NCI-H2227 treated with DMSO at 0.1 percent for 48 hours (cell line): ENCODE measurements around the gene GINS2.

Source experiments
- DNase-seq: peaks from one replicate; lab custom pipeline; 2025; lab: John Stamatoyannopoulos, UW

GINS2 gene

DNA sequence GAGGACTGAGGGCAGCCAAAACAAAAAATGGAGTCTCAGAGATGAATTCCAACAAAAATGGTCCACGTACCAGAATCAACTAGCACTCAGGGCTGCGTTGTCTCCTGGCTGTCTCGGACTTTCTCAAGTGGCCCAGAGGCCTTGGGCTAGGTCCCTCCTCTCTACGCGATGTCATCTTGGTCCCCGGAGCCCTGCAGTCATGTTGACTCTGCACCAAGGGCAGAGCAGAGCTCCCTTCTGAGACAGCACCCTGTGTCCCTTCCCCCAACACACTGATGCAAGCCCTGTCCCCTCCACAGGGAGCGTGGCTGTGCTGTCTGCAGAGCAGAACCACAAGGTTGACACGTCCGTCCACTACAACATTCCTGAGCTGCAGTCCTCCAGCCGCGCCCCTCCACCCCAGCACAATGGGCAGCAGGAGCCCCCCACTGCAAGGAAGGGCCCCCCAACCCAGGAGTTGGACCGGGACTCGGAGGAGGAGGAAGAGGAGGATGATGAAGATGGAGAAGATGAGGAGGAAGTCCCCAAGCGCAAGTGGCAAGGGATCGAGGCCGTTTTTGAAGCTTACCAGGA, 20.8 kb downstream of the GINS2 start:
- no peak for DNase-seq

DNA sequence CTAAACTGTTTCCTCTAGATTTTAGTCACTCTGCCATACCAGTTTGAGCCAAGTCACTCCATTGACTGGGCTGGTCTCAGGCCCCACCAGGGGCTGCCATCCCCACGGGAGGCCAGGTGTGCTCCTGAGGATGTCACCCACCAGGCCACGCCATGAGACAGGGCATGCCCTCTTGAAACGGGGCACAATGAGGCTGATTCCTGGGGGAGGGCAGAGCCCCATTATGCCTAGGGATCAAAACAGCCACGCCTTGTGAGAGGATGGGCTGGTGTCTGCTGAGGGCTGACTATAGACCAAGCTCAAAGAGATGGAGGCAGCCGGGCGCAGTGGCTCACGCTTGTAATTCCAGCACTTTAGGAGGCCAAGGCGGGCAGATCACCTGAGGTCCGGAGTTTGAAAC, 21.5 kb downstream of the GINS2 start:
- DNase-seq: no peak

DNA sequence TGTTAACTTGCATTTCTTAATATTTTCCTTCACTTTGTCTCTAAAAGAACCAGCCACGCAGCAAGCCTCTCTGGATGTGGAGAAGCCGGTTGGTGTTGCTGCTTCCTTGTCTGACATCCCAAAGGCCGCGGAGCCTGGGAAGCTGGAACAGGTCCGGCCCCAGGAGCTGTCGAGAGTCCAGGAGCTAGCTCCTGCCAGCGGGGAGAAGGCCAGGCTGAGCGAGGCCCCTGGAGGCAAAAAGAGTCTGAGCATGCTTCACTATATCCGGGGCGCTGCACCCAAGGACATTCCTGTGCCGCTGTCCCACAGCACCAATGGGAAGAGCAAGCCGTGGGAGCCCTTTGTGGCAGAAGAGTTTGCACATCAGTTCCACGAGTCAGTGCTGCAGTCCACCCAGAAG, 22.8 kb downstream of the GINS2 start:
- DNase-seq: no peak

DNA sequence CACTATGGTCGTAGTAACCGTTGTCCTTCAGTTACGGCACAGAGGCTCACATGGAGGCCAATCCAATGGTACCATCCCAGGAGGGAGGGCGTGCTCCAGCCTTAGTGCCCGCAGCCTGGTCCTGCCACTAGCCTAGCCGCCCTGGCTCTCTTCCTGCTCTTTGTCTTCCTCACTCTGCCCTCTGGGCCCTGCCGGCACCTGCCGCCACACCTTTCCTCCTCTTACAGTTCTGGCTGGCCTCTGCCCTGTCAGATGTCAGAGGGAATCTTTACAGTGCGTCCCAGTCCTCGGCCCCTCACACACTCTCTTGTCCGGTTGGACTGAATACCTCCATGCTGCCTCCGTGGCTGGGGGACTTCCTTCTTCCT, 23.4 kb downstream of the GINS2 start:
- no peak for DNase-seq

DNA sequence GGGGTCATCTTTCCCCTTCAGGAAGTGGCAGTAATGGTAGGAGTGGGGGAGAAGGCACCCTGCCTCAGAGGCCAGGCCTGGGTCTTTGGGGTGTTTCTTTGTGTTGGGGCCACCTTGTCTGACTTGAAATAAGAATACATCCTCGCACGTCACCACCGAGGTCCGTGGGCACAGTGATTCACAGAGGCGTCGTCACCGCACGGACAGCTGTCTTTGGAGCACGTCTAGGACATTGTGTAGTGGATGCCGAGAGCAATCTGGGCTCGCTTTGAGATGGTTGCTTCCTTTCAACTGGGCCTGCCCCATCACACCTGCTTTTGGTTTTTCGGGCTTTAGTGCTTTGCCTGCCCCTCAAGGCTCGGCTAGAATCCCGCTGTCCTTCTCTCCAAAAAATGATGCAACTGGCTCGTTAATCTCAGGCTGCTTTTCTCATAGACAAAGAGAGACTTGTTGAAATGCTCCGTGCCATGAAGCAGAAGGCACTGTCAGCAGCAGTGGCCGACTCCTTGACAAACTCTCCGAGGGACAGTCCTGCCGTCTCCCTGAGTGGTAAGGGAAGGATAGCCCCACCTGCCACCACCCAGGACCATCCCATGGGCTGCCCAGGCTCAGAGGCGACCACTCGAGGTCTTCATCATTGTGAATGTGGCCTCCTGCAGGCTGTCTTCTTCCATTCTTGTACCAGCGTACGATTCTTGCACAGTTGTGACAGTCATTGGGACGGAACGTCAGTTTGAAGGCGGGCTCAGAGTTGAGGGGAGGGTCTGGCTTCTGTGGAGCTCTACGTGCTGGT, 24.0 kb downstream of the GINS2 start:
- no peak for DNase-seq

DNA sequence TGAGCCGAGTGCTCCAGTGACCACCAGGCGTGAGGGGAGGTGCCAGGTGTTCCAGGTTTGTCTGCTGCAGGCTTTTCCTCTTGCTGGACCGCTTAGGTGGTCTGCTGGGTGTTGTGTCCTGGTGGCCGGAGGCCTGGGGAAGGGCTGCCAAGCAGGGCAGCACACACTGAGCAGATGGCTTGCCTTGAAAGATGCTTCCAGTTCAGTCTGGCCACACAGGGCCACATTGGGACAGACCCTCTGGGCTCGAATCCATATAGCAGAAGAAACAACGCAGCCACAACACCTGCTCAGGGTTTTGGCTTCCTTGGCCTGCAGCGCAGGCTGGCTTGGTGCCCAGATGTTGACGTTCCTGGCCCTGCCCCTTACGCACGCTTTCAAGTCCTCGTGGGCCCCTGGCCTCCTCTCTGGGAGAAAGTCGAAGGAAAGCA, 24.8 kb downstream of the GINS2 start:
- DNase-seq: no peak

DNA sequence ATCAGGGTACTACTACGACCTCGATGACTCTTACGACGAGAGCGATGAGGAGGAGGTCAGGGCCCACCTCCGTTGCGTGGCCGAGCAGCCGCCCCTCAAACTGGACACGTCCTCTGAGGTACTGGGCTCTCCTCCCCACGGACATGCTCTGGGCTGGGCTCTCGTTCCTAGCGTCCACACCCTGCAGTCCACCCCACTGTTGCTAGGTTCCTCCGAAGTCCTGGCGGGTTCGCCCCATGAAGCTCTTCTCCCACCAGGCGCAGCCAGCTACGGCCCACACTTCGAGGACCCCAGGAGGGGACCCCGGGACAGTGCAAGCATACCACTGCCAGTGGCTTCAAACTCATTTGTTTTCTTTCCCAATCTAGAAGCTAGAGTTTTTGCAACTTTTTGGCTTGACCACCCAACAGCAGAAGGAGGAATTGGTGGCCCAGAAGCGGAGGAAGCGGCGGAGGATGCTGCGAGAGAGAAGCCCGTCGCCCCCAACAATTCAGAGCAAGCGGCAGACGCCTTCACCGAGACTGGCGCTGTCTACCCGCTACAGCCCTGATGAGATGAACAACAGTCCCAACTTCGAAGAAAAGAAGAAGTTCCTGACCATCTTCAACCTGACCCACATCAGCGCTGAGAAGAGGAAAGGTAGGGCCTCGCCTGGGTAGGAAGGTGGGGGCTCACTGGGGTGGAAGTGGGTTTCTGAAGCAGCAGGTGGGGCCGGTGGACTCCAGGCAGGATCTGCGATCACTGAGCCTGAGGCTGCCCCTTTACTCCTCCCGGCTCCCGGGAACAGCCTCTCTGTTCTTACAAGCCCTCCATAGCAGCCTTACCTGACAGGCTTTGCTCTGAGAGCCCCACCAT, 25.6 kb downstream of the GINS2 start:
- no peak for DNase-seq

DNA sequence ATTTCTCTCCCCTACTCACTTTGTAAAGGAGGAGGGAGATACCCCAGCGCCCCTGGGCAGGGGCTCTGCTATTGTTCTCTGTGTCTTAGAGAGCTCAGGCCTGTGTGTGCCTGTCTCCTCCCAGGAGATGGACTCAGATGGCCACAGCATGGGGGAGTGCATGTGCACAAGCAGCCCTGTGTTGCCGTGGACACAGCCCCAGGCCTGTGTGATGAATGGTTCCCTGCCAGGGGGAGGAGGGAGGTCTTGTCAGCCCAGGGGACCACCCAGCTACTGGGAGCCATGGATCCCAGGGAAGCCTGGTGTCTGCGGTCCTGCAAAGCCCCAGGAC, 26.3 kb downstream of the GINS2 start:
- no peak for DNase-seq

DNA sequence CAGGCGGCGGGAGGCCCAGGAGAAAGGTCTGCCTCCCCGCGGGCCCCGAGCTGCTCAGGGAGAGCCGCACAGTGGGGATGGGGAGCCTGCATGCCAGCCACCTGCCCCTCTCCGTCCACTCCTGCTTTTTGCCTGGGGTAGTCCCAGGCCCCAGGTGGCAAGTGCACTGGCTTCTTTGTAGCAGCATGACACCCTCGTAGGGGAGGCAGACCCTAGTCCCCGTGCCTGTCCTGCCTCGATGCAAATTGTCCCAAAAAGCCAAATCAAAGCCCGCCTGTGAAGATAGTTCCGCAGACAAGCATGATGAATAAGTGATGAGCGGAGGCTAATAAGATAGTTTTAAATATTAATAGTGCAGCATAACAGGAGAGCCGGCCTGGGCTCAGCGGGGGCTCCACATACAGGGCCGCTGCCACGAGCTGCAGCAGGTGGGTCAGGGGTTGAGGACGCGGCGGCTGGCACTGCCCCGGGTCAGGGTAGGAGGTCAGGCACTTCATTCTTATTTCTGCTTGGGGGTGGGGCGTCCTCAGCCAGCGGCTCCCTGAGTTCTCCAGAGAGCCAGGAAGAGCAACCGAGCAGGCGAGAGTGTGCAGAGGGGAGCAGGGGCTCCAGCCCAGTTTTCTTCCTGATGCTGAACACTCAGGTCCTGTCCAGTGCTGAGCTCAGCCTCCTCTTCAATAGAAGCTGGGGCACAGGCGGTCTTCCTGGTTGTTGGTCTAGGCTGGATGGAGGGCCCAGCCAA, 26.8 kb downstream of the GINS2 start:
- no peak for DNase-seq

DNA sequence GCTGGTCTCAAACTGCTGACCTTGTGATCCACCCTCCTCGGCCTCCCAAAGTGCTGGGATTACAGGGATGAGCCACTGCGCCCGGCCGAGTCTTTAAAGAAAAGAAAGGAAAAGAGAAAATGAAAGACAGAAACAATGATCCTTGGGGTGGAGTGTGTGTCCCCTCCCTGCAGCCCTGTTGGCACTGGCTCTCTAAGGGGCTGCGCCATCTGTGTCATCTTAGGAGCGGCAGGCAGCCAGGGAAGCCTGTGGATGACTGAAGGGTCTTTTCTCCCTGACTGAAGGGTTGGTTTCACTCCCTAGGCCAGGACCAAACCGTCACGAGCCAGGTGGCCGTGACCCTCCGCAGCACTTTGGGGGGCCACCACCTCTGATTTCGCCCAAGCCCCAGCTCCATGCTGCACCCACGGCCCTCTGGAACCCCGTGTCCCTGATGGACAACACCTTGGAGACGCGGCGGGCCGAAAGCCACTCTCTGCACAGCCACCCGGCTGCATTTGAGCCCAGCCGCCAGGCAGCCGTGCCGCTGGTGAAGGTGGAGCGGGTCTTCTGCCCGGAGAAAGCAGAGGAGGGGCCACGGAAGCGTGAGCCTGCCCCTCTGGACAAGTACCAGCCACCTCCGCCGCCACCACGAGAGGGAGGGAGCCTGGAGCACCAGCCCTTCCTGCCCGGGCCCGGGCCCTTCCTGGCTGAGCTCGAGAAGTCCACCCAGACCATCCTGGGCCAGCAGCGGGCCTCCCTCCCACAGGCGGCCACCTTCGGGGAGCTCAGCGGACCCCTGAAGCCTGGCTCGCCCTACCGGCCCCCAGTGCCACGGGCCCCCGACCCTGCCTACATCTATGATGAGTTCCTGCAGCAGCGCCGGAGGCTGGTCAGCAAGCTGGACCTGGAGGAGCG, 27.7 kb downstream of the GINS2 start:
- DNase-seq: no peak

DNA sequence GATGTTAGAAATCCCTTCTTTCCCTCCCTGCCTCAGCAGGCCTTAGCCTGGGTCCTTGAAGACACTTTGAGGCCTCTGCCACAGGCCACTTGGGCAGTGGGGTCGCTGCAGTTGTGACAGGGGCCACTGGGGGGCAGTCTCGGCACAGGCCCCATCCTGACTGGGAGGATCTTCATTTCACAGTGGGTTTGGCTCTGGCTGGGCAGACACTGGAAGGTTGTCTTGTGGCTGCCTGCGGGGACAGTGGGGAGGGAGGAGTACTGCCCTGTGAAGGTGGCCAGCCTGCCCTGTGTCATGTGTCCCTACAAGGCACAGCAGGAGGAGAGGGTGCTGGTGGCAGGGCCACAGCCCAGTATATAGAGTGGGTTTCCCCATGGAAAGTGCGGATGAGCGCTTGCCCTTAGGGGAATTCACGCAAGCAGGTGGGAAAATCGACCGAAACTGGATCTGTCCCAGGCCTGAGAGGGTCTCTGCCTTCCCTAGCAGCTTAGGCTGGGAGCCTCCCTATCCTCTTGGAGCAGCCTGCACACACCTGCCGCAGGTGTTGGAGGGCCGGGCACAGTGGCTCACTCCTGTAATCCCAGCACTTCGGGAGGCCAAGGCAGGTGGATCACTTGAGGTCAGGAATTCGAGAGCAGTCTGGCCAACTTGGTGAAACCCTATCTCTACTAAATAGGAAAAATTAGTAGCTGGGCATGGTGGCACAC, 28.8 kb downstream of the GINS2 start:
- peak; percentile 10 for DNase-seq

DNA sequence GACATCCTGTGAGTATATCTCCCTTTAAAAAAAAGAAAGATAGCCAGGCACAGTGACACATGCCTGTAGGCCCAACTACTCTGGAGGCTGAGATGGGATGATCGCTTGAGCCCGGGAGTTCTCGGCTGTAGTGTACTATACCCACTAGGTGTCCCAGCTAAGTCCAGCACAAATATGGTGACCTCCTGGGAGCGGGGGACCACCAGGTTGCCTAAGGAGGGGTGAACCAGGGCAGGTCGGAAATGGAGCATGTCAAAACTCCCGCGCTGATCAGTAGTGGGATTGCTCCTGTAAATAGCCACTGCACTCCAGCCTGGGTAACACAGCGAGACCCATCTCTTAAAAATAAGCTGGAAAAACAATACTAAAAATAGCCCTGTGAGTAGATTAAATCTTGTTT, 29.4 kb downstream of the GINS2 start:
- no peak for DNase-seq

DNA sequence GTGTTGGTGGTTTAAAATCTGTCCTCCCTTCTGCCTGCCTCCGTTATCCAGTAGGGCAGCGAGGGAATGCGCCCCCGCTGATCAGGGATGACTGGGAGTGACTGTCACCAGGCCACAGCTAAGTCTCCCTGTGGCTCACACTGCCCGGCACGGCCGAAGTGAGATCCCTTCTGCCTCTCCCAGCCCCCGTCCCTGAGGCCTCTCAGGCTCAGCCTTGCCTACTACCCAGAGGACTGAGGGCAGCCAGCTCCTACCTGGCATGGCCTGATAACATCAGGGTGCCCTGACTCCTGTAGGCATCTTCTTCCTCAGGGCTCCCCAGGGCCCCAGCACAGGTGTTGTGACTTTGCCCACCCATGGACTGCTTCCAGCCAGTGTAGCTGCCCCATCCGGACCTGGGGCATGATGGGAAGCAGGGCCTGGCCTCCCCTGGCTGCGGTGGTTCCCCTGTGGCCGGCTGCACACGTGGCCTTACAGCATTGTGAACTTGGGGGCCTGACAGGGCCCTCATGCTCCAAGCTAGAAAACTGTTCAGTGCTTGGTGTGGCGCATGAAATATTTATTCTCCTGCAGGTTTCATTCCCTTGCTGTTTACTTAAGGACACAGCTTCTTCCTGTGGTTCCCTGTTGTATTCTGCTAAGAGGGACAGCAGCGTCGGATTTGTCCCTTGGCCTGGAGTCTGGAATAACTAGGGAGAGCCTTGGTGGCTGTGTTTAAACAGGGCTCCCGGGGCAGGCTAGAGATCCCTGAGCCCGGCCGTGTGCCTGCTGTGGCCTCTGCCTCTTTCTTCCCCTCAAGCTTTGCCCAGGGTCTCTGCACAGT, 30.0 kb downstream of the GINS2 start:
- DNase-seq: no peak

DNA sequence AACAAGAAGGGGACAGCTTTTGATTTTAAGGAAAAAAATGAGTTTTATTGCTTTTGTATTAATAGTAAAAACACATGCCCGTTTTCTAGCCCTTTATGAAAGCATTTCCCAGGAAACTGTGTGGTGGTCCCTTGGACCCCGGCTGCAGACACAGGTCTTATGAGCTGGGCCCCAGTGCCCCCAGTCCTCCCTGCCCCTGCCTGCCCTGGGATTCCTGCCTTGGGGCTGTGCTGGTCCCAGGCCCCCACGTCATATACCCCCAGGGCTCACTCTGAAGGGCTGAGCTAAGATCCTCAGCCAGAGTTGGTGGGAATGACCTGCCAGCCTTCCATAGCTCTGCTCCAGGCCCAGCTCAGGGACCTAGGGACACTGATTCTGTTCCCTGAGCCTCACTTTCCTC, 30.8 kb downstream of the GINS2 start:
- DNase-seq: no peak

DNA sequence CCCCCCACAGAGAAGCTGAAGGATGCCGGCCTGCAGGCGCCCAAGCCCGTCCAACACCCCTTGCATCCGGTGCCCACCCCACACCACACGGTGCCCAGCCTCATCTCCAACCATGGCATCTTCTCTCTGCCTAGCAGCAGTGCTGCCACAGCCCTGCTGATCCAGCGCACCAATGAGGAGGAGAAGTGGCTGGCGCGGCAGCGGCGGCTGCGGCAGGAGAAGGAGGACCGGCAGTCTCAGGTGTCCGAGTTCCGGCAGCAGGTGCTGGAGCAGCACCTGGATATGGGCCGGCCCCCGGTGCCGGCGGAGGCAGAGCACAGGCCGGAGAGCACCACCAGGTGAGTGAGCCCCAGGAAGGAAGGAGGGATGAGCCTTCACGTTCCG, 31.5 kb downstream of the GINS2 start:
- DNase-seq: no peak

DNA sequence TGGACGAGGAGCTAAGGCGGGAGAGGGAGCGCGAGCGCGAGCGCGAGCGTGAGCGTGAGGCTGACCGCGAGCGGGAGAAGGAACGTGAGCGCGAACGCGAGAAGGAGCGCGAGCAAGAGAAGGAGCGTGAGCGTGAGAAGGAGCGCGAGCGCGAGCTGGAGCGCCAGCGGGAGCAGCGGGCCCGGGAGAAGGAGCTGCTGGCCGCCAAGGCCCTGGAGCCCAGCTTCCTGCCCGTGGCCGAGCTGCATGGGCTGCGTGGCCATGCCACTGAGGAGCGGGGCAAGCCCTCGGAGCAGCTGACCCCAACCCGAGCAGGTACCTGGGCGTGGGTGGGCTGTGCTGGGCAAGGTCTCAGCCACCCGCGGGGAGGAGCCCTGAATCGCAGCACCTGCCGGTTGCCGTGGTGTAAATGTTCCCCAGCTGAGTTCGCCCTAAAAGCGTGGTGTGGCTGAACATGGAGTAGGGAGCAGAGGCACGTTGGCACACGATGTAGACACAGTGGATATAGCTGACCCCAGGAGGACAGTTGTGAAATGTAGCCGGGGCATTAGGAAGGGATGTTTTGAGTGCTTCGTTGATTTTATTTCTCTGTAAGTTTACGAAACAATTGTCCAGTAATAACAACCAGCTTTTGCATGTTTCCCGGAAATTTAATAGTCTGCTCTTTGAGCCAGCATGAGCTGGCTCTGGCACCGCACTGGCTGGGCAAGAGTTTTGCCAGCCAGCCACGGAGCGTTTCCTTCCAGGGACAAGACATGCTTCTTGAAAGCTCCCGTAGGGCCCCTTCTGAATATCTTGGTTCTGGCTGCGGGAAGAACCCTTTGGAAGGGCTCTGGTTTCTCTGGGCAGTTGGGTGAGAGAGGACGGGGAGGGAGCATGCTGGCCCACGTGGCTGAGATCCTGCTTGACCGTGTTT, 32.1 kb downstream of the GINS2 start:
- DNase-seq: no peak

DNA sequence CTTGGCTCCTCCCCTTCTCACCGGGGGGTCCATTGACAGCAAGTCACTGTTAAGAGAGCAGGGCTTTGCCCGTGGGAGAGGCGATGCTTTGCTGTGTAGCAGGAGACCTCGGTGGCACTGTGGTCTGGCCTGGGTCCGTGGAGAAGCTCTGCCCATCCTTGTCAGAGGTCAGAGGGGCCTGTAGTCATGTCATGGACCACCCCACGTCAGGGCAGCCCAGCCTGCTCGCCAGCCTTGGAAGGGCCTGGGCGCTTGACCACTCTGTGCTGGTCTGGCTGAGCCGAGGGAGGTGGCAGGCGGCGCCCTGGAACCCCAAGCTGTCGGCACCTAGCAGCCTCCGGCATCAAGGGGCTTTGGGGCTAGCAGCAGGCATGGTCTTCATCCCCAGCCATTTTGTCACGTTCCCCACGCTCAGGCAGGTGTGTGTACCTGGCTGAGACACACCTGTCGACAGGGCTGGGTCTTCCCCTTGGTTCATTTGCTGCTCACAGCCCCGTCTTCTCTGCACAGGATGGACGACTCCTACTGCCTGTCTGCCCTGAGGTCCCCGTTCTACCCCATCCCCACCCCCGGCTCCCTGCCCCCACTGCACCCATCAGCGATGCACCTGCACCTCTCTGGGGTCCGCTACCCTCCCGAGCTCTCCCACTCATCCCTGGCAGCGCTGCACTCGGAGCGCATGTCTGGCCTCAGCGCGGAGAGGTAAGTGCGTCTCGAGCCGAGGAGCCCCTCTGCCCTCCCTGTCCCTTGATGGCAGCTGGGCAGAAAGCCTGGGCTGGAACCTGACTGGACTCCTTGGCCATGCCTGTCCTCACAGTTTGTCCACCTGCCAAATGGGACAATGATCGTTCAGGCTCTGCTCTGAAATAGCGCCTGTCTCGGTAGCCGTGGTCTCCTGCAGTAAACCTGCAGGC, 33.3 kb downstream of the GINS2 start:
- DNase-seq: no peak
